Measurements from ENCODE around the gene FABP7.
"Not testable (repeated sequence)": the region's sequence is repeated elsewhere in the genome, so short reads cannot be mapped to it uniquely, and the experiment has no call there.

Gene FABP7

DNA sequence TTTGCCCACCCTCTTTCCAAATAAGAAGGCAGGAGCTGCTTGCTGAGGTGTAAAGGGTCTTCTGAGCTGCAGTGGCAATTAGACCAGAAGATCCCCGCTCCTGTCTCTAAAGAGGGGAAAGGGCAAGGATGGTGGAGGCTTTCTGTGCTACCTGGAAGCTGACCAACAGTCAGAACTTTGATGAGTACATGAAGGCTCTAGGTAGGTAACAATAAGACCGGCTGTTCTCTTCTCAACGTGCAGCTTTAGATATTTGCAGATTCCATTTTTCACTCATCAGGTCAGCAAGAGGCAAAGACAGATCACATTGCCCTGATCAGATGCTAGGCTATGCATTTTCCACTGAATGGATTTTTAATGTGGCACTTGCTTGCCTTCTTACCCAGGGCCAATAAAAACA lies at the start of gene FABP7:
TSS of gene FABP7 (plus strand) at position 50 of the 400 bp plus-strand sequence. CDS start at position 129, 79 bp downstream.
- DNase-seq (ENCODE audit: low read depth in 1 of 2, low spot score in 1 of 2), result no peak

DNA sequence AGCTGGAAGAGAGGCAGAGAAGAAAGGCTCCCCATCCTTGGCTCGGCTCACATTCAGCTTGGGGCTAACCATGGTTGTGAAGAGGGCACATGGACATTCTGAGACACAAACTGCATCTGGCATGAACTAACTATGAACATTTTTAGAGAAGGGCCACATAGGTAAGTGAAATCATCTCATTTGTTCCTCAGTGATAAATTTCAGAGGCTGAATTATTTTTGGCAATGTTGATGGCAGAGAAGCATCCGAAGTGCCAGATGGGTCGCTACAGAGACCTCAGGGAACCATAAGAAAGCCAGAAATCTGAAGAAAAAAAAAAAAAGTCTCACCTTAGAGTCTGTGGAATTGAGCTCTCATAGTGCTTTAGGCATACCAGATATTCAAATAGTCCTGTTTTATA lies 49.2 kb upstream of the FABP7 start:
- no peak for DNase-seq (ENCODE audit: low read depth in 1 of 2, low spot score in 1 of 2)

DNA sequence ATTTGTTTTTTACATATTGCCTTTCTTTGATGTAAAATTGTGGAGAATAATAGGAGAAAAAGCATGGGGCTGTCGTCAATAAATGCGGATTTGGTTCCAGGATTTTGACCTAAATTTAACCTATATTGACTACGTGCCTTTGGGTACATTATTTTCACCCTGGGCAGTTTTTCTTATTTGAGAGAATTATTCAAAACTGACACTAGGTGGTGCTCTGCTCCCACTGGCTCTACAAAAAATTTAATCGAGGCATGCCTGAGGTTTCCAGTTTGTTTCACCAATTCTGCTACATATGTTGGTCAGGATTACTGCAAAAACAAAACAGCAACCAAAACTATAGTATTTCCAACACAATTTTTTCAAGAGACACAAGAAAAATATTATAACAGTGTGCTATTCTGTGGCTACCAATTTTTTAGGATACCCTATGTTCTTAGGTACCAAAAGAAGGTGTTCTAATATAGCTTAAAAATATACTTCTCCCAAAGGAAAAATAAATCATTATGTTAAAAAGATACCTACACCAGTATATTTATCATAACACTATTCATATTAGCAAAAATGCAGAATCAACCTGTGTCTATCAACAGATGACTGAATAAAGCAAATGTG lies 48.6 kb upstream of the FABP7 start:
- DNase-seq (ENCODE audit: low read depth in 1 of 2, low spot score in 1 of 2), result no peak

DNA sequence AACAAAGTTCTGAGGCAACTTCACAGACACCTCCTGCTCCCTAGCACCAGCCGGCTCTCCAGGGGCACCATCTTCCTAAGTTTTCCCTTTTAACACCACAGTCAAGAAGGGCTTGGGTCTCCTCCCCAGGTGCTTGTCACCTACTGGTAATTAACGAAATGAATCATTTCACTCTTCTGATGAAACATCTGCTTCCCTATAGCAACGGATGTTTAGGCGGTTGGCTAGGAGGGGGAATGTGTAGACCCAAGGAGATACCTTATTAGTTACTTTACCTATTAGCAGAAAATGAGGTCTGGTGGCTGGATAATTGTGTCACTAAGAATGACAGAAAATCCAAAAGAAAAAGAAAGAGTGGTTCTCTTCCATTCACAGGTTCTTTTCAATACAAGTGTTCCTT lies 46.3 kb upstream of the FABP7 start:
- no peak for DNase-seq (ENCODE audit: low read depth in 1 of 2, low spot score in 1 of 2)

DNA sequence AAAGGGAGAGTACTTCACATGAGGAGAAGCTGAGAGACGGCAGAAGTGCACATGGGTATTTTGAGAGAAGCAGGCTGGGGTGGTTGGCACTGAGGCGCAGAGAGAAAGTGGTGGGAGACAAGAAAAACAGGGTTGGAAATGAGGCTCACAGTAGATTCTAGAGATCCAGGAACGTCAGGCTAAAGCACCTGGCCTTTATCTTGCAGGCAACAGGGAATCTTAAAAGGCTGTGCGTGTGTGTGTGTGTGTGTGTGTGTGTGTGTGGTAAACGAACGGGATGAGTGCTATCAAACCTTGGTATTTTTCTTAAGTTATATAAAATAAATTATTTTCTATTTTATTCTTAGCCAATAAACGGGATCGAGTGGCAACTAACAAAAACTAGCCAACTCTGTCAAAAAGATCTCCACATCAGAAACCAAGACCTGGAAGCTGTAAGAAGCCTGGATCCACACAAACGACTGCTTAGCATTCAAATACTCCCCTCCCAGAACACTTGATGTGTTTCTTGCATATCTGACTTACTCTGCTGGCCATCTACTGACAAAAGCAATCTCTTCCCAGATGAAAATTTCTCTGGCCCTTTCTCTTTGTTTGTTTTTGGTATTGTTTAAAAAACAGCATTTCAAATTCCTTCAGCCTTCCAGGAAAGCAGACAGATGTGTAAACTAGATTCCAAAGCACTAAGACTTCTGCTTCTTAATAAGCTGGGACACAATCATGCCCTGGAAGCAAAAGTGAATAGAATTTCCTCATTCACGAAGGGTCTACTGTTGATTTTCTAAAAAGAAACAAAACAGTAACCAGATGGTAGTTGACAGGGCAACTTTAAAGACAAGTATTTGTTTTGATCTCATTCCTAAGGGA lies 44.8 kb upstream of the FABP7 start:
- DNase-seq (ENCODE audit: low read depth in 1 of 2, low spot score in 1 of 2), result no peak

DNA sequence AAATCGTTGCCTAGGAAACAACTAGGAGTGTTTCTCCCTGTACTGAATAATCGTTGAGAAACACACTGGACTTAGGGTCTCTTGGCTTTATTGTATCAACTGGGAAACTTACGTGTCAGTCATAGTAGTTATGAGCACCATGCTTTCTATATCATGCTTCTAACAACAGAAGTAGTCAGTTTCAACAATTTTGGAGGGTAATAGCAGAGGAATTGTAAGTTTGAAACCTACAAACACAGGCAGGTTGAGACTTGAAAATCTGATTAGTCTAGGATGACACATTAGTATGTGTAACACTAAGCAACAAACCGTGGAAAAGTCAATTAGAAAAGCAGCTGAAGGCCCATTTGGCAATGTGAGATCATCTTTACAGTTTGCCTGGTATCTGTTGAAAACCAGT lies 43.9 kb upstream of the FABP7 start:
- DNase-seq (ENCODE audit: low read depth in 1 of 2, low spot score in 1 of 2), result no peak

DNA sequence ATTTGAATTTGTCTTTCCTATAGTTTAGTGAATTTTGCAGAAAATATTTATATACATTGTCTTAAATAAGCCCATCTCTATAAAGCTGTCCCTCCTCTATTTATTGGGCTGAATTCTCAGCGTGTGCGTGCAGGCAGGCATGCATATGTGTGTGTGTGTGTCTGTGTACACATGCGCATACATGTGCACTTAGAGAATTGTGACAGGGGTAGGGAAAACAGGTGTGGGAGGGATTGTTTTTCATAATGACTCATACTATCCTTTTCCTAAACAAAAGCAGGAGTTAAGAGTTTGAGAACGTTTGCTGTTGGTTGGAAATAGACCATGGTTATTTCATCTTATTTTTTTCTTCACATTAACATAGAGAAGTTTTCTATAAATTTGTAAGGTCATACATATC lies 43.4 kb upstream of the FABP7 start:
- DNase-seq (ENCODE audit: low read depth in 1 of 2, low spot score in 1 of 2), result no peak

DNA sequence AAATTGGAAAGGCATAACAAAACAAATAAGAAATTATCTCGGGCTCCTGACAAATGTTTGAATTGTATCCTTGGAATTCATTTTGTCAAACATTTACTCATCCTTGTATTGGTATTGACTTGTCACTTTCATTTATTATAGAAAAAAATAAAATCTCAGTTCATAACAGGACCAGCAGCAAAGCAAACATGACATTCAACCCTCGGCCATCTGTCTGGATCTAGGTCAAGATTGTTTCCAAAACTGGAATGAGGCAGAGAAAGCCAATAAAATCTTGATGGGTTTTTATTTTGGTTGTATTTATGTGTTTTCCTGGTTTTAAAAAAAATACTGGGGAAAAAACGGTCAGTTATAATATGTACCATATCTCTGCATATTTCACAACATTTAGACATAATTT lies 42.9 kb upstream of the FABP7 start:
- DNase-seq (ENCODE audit: low read depth in 1 of 2, low spot score in 1 of 2), result no peak

DNA sequence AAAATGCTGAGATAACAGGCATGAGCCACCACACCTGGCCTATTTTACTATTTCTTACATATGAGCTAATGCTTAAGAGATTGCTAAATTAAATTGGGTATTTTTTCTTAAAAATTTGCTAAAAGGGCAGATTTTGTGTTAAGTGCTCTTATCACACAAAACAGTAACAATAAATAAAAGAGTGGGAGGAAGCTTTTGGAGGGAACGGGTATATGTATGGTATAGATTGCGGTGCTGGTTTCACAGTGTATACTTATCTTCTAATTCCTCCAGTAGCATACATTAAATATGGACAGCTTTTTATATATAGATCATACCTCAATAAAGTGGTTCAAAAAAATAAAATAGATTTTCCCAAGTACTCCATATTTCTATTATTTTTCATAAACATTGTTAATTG lies 39.4 kb upstream of the FABP7 start:
- no peak for DNase-seq (ENCODE audit: low read depth in 1 of 2, low spot score in 1 of 2)

DNA sequence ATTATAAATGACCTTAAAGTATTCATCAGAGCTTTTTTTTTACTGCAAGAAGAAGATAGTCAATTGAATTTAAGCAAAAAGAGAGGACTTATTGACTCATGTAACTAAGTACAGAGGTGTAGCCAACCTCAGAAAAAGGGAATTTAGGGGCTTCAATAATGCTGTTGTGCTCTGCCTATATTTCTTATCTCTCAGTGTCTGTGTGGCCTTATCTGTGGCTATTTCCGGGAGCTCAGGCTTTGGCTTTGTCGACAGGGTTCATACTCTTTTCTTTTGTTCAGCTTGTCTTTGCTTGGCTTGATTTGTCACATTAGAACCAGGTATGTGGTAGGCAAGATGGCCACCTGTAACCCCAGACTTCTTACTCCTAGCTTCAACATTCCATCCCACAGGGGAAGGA lies 38.6 kb upstream of the FABP7 start:
- DNase-seq (ENCODE audit: low read depth in 1 of 2, low spot score in 1 of 2), result no peak

DNA sequence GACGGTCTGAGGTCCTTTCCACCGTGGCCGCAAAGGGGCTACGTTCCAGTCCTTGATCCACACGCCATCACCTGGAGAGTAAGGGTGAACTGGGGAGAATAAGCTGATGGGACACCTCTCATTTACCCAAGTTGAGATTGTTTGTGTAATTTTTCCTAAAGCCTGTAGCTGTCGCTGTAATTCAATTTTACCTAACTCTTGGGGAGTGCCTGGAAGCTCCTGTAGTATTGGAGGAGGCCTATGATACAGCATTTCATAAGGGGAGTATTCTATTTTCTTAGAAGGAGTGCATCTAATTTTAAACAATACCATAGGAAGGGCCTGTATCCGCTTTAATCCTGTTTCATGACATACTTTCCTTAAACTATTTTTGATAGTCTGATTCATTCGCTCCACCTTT lies 35.3 kb upstream of the FABP7 start:
- DNase-seq (ENCODE audit: low read depth in 1 of 2, low spot score in 1 of 2), result not testable (repeated sequence)

DNA sequence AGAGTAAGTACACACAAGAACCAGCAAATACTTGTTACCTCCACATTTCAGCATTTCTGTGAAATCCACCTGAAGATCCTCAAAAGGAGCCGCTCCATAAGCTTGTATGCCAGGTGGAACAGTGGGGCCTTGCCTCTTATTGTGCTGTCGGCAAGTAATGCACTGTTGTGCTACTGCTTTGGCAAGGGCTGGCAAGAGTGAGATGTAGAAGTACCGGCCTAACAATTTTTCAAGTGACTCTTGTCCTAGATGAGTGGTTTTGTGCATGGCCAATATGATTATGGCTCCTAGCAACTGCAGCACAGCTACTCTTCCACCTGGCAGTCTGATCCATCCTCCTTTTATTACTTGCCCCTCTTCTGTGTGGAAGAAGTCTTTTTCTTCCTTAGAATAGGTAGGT lies 34.7 kb upstream of the FABP7 start:
- DNase-seq (ENCODE audit: low read depth in 1 of 2, low spot score in 1 of 2), result not testable (repeated sequence)

DNA sequence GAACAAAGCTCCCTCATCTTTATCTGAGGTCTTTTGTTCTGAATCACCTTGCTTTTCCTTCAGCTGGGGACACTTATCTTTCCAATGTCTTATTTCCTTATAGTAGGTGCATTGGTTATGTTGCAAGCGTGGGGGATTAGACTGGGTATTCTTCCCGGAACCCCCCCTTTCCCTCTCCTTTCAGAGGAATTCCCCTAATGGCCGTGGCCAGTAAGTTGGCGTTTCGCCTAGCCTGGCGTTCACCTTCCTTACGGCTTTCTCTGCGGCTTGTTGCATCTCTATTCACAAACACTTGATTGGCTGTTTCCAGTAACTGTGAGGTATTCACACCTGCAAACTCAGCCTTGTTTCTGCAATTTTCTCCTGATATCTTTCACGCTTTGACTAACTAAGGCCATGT lies 32.8 kb upstream of the FABP7 start:
- DNase-seq (ENCODE audit: low read depth in 1 of 2, low spot score in 1 of 2), result no peak

DNA sequence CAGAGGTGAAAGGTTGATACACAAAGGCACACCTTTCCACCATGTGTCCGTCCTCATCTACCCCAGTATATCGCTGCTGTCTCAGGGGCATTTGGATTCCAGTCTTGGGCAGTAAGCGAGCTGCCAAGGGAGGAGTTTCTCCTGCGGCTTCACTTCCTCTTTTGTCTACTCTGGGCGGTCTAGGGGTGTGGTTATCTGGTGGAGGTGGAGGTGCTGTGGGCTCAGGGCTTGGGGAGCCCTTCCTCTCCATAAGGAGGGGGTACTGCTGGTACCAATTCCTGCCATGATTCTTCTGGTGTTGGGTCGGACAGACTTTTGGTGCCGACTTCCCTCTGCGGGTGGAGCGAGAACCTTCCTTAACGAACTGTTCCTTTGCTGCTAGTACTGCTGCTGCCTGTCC lies 31.9 kb upstream of the FABP7 start:
- no peak for DNase-seq (ENCODE audit: low read depth in 1 of 2, low spot score in 1 of 2)

DNA sequence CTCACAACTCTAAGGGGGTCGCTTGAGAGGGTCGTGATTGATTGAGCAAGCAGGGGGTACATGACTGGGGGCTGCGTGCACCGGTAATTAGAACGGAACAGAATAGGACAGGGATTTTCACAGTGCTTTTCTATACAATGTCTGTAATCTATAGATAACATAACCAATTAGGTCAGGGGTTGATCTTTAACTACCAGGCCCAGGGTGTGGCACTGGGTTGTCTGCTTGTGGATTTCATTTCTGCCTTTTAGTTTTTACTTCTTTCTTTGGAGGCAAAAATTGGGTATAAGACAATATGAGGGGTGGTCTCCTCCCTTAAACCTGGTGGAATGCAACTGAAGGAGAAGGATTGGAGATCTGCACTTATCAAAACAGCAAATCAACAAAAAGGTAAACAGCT lies 30.6 kb upstream of the FABP7 start:
- DNase-seq (ENCODE audit: low read depth in 1 of 2, low spot score in 1 of 2), result not testable (repeated sequence)

DNA sequence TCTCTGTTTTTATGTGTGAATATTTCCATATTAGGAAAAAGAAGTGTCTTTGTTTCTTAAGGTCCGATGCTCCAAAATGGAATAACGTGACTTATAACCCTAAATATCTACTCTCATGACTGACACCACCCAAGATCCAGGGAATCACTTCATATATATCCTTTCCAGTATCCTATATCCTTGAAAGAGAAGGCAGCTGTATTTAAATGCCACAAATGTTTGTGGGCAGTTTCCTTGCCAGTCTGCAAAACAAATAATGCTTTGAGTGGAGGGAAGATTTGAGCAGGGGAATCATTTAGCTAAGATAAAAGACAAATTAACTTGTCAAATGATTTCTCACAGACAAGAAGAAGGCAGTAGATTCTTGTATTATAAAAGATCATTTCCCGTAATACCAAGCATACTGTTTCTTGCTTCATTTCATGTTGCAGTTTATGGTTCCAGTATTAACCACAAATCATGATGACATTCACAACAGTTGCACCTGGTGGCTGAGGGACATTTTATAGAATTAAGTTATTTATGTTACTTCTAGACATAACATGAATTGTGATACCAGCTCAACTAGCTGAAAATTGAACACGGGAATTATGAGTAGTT lies 30.0 kb upstream of the FABP7 start:
- no peak for DNase-seq (ENCODE audit: low read depth in 1 of 2, low spot score in 1 of 2)

DNA sequence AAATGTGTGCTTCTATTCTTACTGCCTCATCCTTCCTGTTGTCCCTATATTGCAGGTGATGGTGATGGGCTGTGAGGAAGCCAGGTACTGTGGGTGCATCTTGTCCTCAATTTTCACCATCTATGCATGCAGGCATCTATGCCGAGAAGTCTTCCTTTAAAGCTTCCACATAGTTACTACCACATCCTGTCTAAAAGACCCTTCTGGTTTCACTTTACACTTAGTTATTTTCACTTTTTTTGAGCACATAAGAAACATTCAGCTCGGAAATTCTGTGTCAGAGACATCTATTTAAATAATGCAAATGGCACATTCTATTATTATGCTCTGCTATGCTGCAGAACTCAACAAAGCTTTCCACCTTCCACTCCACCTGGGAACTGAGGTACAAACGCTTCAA lies 28.2 kb upstream of the FABP7 start:
- no peak for DNase-seq (ENCODE audit: low read depth in 1 of 2, low spot score in 1 of 2)

DNA sequence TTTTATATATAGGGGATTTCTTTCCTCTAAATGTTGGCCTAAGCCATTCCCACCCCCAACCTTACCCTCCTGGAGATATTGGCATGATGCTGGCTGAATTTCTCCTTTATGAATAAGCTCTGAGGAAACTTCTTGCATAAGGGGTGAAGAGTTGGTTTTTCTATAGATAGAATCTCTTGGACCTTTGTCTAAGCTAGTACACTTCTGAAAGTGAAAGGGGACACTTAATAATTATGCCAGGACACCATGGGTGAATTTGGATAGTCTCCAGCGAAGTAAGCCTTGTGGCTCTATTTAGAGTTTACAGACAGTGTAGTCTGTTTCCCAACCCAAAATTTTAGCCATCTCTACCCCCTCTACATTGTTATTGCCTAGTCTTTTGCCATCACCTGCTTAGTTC lies 27.1 kb upstream of the FABP7 start:
- DNase-seq (ENCODE audit: low read depth in 1 of 2, low spot score in 1 of 2), result no peak

DNA sequence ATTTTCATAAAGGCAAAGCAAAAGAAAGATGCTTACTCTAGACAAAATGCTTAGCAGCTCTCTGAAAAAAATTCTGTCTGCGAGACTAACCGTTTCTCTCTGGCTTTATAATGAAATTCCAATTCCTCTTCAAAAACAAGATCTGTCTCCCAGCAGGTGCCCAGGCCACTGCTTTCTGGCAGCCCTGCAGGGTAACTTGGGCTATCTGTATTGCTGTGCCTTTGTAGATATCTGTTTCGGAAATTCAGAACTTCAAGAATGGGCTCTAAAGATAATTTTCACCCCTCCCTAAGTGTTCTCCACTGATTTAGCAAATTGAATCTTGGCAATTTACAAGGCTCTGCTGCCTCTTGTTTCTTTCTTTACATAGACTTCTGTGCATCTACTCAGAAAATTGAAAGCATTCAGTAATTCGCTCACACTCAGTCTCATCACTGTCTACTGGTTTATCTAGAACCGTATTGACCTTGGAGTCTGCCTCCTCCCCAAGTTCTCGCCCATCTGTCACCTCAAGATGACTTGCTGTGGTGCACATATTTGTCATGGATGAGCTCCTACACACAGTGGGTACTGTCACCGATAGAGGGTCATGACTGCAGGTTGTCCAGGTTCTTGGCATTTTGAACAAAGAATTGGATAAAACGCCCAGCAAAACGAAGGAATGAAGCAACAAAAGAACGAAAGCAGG lies 26.4 kb upstream of the FABP7 start:
- DNase-seq (ENCODE audit: low read depth in 1 of 2, low spot score in 1 of 2), result no peak

DNA sequence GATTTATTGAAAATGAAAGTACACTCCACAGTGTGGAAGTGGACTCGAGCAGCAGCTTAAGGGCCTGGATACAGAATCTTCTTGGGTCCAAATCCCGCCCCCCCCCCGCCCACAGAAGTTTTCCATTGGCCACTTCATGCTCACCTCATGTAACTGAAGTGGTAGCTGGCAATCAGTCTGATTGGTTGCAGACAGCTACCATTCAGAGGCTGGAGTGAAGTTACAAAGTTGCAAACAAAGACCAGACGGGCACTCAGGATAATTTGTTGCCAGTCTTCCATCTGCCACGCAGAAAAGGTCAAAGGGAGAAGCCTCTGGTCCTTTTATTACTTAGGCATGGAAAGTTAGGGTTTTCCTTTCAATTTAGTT lies 25.8 kb upstream of the FABP7 start:
- DNase-seq (ENCODE audit: low read depth in 1 of 2, low spot score in 1 of 2), result no peak

DNA sequence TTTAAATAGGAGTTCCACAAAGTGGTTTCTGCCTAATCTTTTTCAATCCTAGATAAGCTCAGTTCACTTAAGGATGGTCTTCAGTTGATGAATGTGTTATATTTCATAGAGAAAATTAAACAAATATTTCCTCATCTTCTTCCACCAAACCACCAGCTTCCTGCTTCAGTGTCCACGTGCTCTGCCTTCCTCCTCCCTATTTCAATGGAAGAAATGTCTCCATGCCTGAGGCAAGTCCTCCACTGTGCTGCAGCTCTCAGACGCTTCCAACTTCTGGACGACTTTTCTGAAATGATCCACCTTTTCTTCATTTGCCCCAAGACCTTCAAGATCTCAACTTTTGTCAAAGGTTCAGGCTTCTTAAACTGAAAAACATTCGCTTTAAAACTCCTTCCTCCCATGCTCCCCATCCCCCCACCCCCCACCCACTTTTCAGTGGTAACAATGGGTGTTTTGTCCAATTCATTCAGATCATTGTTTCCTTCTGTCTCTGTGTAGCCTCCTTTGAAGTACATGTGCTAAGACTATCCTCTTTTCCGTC lies 25.3 kb upstream of the FABP7 start:
- no peak for DNase-seq (ENCODE audit: low read depth in 1 of 2, low spot score in 1 of 2)

DNA sequence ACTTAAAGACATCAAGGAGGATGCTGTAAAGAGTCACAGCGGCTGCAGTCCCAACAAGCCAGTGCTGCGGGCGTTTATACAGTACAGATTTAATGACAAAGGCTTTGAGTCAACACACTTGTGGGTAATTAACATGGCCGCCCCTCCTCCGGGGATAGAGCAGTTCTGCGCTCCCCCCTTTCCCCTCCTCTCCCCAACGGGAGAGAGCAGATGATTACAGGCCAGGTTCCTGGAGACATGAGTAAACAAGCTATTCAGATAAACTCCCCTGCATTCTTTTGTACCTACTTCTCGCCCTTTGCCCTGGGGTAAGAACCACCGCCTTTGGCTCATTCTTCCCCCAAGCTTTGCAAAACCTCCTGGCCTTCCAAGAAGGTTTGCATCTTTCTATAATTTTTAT lies 23.6 kb upstream of the FABP7 start:
- no peak for DNase-seq (ENCODE audit: low read depth in 1 of 2, low spot score in 1 of 2)

All from activated T-helper 1 cell treated with anti-CD3 and anti-CD28 coated beads, Interleukin-2, amount 50 U/mL, for 16 hours (primary cell).